Body of pancreas (tissue), 4 donors: Measurements from ENCODE around the gene NEU4. TPM values are rescaled to one million over a fixed set of nuclear protein-coding genes. Genes with fewer than 3 reads are reported as not detected.

Experiments used
- ATAC-seq: fragments of 150-250 bp; one replicate; pipeline ENCODE4 v1.9.1; 2016
- DNase-seq, 4 donors: peaks; one replicate each; pipeline ENCODE4 v3.0.0-alpha.2; 2019
- H3K27ac ChIP-seq, 4 donors: fragments of 200-600 bp; sonication (generic); 1 replicate in 3 of 4; 2 replicates in 1 of 4; pipeline versions ENCODE4 v1.5.1 to v1.6.1; 2016 to 2019; ENCODE audit warnings: mild to moderate bottlenecking in 1 of 4, mixed read lengths in 1 of 4, moderate library complexity in 1 of 4
- H3K27me3 ChIP-seq, 2 donors: fragments of 200-600 bp; sonication (generic); one replicate each; pipeline ENCODE4 v1.6.0; 2016; ENCODE audit warnings: mild to moderate bottlenecking in 1 of 2
- H3K36me3 ChIP-seq, 2 donors: fragments of 200-600 bp; sonication (generic); replicated peaks in 1 of 2; 2 replicates each; pipeline ENCODE4 v1.5.1; 2016; ENCODE audit warnings: low read depth in 2 of 2; ENCODE audit not compliant: insufficient read depth in 1 of 2
- H3K4me1 ChIP-seq: fragments of 200-600 bp; sonication (generic); one replicate; pipeline ENCODE4 v1.6.0; 2016
- H3K4me3 ChIP-seq, 2 donors: fragments of 200-600 bp; sonication (generic); 1 replicate in 1 of 2; 2 replicates in 1 of 2; pipeline ENCODE4 v1.5.1; 2016 to 2019
- H3K9me3 ChIP-seq, 3 donors: fragments of 200-600 bp; sonication (generic); 1 replicate in 2 of 3; 2 replicates in 1 of 3; pipeline ENCODE4 v1.5.1; 2016
- CTCF ChIP-seq, 7 experiments: fragments of 450-650 bp in 4 of 7; fragments of 200-600 bp in 3 of 7; sonication (generic) in 3 of 7; IDR thresholded peaks; one replicate each; pipeline ENCODE4 v1.5.1; 2016 to 2019; ENCODE audit warnings: antibody characterized with exemption in 7 of 7
- POLR2A ChIP-seq, 3 donors: fragments of 450-650 bp; IDR thresholded peaks; one replicate each; pipeline ENCODE4 v1.6.1; 2016; ENCODE audit warnings: antibody characterized with exemption in 3 of 3, mild to moderate bottlenecking in 2 of 3
- WGBS, 2 donors: methylation state at CpG; one replicate each; pipeline ENCODE4 v1.1.5; 2017; 5-methylcytosine and 5-hydroxymethylcytosine counted together
- intact Hi-C: fragments of 100-400 bp; cut with DNase I; formaldehyde crosslinking; loops from one replicate; pipeline ENCODE4 v1.15.1; 2023
- total RNA-seq, 2 donors: library from RNA; depleted of rRNA; stranded (reverse); fragments of >200 nt; gene quantifications; one replicate each; pipeline ENCODE4 v1.1.0, GENCODE V29; 2016

Gene NEU4
- total RNA-seq, 2 donors from 2014 or later = not detected

DNA sequence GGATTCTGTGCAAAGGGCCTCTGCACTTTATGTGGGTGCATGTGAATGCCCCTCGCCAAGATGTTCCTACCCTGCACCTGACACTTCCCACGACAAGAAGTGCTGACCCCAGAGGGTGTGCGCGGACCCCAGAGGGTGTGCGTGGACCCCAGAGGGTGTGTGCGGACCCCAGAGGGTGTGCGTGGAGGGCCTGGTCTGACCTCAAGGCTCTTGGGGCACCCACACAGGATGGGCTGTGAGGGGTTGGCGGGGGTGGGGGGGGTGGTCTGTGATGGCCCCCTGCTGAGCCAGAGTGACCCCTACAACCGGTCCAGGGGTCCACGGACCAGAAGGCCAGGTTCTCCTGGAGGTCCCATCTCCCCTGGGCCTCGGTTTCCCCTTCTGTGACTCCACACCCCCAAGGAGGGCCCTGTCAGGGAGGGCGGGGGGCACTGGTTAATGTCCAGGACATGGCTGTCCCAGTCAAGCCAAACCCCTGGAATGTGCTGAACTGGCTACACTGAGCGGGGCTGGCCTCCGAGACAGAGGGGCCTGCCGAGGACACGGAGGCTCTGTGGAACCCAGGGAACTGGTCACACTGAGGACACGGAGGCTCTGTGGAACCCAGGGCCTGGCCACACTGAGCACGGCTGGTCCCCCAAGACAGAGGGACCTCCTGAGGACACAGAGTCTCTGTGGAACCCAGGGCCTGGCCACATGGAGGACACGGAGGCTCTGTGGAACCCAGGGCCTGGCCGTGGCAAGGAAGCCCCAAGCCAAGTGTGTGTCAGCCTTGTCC, 3.1 kb downstream of the NEU4 start:
- Histone ChIP-seq H3K4me1 (no peaks in the 10 kb centered on the region), H3K36me3 (no peaks in the 10 kb centered on the region), H3K9me3 (no peaks in the 10 kb centered on the region), H3K27me3 (no peaks in the 10 kb centered on the region), H3K4me3 (no peak overlapping the region), H3K27ac (no peak overlapping the region)
- 75 to 100% methylated on average over 1 to 16 of the region's 20 CpGs for WGBS, 2 donors
- ATAC-seq = no peak
- no peak for DNase-seq
- TF ChIP-seq POLR2A (IDR thresholded peaks at IDR 0.05) (no peak), CTCF (IDR thresholded peaks at IDR 0.05) (no peak)
- intact Hi-C loops = no loop called here

- Histone ChIP-seq H3K4me3 (no peak overlapping the region), H3K36me3 (no peaks in the 10 kb centered on the region), H3K4me1 (no peaks in the 10 kb centered on the region), H3K27ac (no peak overlapping the region), H3K9me3 (no peaks in the 10 kb centered on the region), H3K27me3 (no peaks in the 10 kb centered on the region)
- WGBS, 2 donors = 74 to 82% methylated on average over 10 to 39 of the region's 40 CpGs
- no peak for TF ChIP-seq POLR2A (IDR thresholded peaks at IDR 0.05)
- no peak for TF ChIP-seq CTCF (IDR thresholded peaks at IDR 0.05)
- DNase-seq = no peak
- ATAC-seq = no peak
- intact Hi-C loops = no loop called here
Measured at GRCh38 chr2:241812730-241813643, 4.0 kb downstream of the NEU4 start.

DNA sequence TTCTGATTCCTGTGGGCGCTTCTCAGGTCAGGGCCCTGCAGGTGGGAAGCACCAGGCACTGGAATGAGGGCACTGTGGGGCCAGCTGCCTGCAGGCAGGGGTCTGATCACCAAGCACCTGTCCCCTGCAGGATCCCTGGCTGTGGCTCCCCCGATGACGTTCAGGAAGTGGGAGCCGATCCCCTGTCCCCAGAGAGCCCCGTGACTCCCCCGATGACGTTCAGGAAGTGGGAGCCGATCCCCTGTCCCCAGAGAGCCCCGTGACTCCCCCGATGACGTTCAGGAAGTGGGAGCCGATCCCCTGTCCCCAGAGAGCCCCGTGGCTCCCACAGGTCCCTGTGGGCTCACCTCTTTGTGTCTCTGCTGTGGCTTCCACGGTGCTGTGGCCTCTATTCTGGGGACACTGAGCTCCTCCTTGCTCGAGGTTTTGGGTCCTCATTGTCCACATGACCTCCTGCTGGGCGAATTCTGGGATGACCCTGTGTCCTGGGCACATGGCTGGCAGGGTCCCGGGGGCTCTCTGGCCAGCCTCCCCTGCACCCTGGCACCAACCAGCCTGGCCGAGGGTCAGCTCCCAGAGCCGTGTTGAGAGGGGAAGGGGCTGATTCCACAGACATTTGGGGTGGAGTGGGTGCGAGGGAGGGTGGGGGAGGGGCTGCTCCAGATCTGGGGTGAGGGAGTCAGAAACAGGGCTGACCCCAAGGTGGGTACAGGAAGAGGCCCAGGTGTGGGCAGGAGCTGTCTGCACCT, 4.8 kb downstream of the NEU4 start:
- TF ChIP-seq POLR2A (IDR thresholded peaks at IDR 0.05) (no peak), CTCF (IDR thresholded peaks at IDR 0.05) (no peak)
- Histone ChIP-seq H3K27me3 (no peaks in the 10 kb centered on the region), H3K4me3 (no peak overlapping the region), H3K27ac (no peak overlapping the region), H3K36me3 (no peaks in the 10 kb centered on the region), H3K9me3 (no peaks in the 10 kb centered on the region), H3K4me1 (peaks cover 4% of the 10 kb centered on the region)
- intact Hi-C loops = no loop called here
- DNase-seq (no peak), ATAC-seq (no peak)
- WGBS, 2 donors = 49 to 51% methylated on average over 12 to 20 of the region's 20 CpGs

DNA sequence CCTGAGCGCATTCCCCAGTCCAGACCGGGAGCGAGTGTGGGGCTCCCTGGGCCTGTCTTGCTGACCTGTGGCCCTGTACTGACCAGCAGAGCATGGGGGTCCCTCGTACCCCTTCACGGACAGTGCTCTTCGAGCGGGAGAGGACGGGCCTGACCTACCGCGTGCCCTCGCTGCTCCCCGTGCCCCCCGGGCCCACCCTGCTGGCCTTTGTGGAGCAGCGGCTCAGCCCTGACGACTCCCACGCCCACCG, 5.3 kb downstream of the NEU4 start:
- TF ChIP-seq POLR2A (IDR thresholded peaks at IDR 0.05) (no peak), CTCF (IDR thresholded peaks at IDR 0.05) (no peak)
- Histone ChIP-seq H3K4me3 (no peak overlapping the region), H3K36me3 (no peaks in the 10 kb centered on the region), H3K4me1 (peaks cover 6% of the 10 kb centered on the region), H3K27ac (no peak overlapping the region), H3K9me3 (no peaks in the 10 kb centered on the region), H3K27me3 (no peaks in the 10 kb centered on the region)
- intact Hi-C loops = no loop called here
- DNase-seq (no peak), ATAC-seq (no peak)
- WGBS, 2 donors = 73 to 82% methylated on average over 3 to 13 of the region's 17 CpGs
